Measurements from ENCODE around the gene SYCP2L.
A peak's percentile ranks its signal among the peaks of the same experiment; 100 is the strongest.
"Not testable (repeated sequence)": the region's sequence is repeated elsewhere in the genome, so short reads cannot be mapped to it uniquely, and the experiment has no call there.

SYCP2L gene

DNA sequence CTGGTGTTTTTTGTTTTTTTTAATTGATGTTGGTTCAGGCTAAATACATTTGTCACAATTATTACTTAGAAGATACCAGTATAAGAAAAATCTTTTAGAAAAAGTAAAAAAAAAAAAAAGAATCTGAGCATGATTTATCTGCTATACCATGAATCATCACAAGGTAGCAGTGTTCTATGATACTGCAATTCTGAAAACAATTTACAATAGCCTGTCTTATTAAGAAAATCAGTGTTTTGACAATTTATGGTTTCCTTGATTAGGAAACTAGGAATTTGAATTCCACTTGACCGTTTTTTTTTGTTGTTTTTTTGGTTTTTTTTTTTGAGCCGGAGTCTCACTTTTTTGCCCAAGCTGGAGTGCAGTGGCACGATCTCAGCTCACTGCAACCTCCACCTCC lies 39.2 kb upstream of the SYCP2L start:
- H3K4me3 Mint-ChIP-seq, result no peak overlapping the region
- H3K27ac Mint-ChIP-seq, result no peak overlapping the region
- no peaks in the 10 kb centered on the region for H3K36me3 Mint-ChIP-seq (ENCODE audit: low read depth)
- TF ChIP-seq, protein P1, sequence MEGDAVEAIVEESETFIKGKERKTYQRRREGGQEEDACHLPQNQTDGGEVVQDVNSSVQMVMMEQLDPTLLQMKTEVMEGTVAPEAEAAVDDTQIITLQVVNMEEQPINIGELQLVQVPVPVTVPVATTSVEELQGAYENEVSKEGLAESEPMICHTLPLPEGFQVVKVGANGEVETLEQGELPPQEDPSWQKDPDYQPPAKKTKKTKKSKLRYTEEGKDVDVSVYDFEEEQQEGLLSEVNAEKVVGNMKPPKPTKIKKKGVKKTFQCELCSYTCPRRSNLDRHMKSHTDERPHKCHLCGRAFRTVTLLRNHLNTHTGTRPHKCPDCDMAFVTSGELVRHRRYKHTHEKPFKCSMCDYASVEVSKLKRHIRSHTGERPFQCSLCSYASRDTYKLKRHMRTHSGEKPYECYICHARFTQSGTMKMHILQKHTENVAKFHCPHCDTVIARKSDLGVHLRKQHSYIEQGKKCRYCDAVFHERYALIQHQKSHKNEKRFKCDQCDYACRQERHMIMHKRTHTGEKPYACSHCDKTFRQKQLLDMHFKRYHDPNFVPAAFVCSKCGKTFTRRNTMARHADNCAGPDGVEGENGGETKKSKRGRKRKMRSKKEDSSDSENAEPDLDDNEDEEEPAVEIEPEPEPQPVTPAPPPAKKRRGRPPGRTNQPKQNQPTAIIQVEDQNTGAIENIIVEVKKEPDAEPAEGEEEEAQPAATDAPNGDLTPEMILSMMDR (IDR thresholded peaks at IDR 0.05; ENCODE audit: unreplicated experiment in 3 of 3), result peak in 2 of 3 experiments; percentile 15 to 39
- peaks cover 4% of the 10 kb centered on the region for H3K9me3 Mint-ChIP-seq
- no peaks in the 10 kb centered on the region for H3K27me3 Mint-ChIP-seq (ENCODE audit: low read depth)
- no peaks in the 10 kb centered on the region for H3K4me1 Mint-ChIP-seq

DNA sequence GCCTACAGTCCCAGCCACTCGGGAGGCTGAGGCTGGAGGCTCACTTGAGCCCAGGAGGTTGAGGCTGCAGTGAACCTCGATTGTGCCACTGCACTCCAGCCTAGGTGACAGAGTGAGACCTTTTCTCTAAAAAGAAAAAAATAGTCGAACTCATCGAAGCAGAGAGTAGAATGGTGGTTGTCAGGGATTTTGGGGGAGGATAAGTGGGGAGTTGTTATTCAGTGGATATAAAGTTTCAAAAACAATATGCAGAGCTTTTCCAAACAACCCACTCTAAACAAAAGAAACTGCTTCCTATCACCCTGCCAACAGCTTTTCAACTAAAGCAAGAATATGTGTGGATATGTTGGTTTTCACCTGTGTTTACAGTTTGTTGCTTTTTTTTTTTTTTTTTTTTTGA lies 37.0 kb upstream of the SYCP2L start:
- H3K4me1 Mint-ChIP-seq, result no peaks in the 10 kb centered on the region
- H3K9me3 Mint-ChIP-seq, result peaks cover 12% of the 10 kb centered on the region
- H3K4me3 Mint-ChIP-seq, result no peak overlapping the region
- no peaks in the 10 kb centered on the region for H3K27me3 Mint-ChIP-seq (ENCODE audit: low read depth)
- H3K36me3 Mint-ChIP-seq (ENCODE audit: low read depth), result peaks cover 8% of the 10 kb centered on the region
- no peak overlapping the region for H3K27ac Mint-ChIP-seq
- TF ChIP-seq, protein P1 (IDR thresholded peaks at IDR 0.05; ENCODE audit: unreplicated experiment in 3 of 3), result no peak

DNA sequence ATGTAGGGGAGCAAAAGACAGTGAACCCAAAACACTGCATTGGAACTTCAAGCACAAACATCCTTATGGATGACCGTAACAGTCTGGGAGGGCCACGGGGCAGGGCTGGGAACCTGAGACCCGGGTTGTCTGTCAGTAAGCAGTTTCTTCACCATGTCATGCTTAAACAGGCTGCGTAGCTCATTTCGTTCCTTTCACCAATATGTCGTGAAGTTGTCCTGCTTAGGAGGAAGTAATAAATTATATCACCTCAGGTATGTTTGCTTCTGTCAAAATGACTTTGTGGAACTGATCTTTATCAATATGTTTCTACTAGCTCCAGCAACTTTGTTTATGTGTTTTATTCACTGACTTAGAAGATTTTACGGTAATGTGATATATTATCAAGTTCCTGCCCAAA lies 36.1 kb upstream of the SYCP2L start:
- TF ChIP-seq, protein P1 (IDR thresholded peaks at IDR 0.05; ENCODE audit: unreplicated experiment in 3 of 3), result no peak
- H3K36me3 Mint-ChIP-seq (ENCODE audit: low read depth), result peaks cover 11% of the 10 kb centered on the region
- H3K4me1 Mint-ChIP-seq, result no peaks in the 10 kb centered on the region
- H3K27me3 Mint-ChIP-seq (ENCODE audit: low read depth), result no peaks in the 10 kb centered on the region
- H3K27ac Mint-ChIP-seq, result peak overlapping the region in 1 of 3 experiments; percentile 17
- H3K4me3 Mint-ChIP-seq, result no peak overlapping the region
- peaks cover 12% of the 10 kb centered on the region for H3K9me3 Mint-ChIP-seq

DNA sequence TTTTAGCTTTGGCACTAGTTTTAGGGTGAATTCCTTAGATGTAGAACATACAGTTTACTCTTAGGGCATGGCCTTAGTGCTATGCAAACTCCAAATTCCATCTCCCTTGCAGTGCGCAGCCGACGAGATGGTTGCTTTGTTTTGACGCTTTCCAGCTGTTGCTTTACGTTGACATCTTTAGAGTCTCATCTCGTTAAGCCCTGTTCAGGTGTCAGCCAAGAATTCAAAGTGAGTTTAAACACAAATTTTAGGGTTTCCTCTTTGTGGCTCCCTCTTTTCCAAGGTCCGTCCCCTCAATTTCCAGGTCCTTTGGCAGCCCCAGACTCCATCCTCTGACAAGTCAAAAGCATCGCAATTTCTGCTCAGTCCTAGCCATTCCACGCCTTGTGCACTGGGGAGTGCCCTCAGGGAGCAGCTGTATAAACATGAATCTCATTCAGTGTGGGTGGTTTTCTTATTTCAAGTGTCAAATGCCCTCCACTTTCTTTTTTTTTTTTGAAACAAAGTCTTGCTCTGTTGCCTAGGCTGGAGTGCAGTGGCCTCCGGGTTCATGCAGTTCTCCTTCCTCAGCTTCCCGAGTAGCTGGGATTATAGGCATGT lies 34.4 kb upstream of the SYCP2L start:
- Mint-ChIP-seq H3K9me3 (peaks cover 12% of the 10 kb centered on the region), H3K4me3 (peak overlapping the region in 2 of 3 experiments; percentile 3 to 13), H3K27me3 (ENCODE audit: low read depth) (no peaks in the 10 kb centered on the region), H3K36me3 (ENCODE audit: low read depth) (peaks cover 11% of the 10 kb centered on the region), H3K4me1 (no peaks in the 10 kb centered on the region), H3K27ac (peak overlapping the region in 1 of 3 experiments; percentile 96)
- TF ChIP-seq, protein P1 (IDR thresholded peaks at IDR 0.05; ENCODE audit: unreplicated experiment in 3 of 3), result no peak

DNA sequence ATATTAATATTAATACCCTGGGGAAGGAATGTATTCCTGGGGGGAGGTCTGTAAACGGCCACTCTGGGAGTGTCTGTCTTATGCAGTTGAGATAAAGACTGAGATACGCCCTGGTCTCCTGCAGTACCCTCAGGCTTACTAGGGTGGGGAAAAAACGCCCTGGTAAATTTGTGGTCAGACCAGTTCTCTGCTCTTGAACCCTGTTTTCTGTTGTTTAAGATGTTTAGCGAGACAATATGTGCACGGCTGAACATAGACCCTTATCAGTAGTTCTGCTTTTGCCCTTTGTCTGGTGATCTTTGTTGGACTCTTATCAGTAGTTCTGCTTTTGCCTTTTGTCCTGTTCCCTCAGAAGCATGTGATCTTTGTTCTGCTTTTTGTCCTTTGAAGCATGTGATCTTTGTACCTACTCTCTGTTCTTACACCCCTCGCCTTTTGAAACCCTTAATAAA lies 33.0 kb upstream of the SYCP2L start:
- not testable (repeated sequence) for H3K4me1 Mint-ChIP-seq; H3K27ac Mint-ChIP-seq; H3K4me3 Mint-ChIP-seq; H3K27me3 Mint-ChIP-seq (ENCODE audit: low read depth)
- Mint-ChIP-seq H3K36me3 (ENCODE audit: low read depth) (peaks cover 11% of the 10 kb centered on the region), H3K9me3 (peaks cover 12% of the 10 kb centered on the region)

DNA sequence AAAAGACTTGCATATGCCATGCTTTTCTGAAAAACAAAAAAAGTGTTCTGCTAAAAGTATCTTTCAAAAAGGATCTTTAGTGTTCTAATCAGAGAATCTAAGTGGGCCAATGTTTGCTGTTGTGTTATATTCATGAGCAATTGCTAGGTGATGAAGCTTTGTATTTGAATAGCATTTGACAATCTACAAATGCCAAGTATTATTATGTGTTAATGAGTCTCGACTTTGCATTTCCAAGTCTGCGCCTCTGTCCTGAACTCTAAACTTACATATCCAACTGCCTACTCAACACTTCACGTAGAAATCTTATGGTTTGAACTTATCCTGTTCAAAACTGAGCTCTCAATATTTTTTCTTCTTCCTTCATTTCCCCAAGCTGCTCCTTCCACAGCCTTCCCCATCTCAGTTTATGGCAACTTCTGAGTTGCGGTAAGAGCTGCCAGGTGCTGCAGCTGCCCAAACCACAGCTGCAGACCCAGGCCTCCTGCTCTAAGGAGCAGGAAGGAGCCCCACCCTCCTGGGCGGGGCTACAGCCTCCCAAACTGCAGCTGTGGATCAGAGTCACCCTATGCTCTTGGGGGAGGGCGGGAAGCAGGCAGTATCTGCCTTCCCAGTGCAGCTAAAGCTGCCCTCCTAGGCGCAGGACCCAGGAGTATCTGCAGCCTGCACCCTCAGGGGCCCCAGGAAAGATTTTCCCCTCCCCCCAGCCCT lies 31.8 kb upstream of the SYCP2L start:
- peaks cover 12% of the 10 kb centered on the region for H3K9me3 Mint-ChIP-seq
- peaks cover 11% of the 10 kb centered on the region for H3K36me3 Mint-ChIP-seq (ENCODE audit: low read depth)
- TF ChIP-seq, protein P1 (IDR thresholded peaks at IDR 0.05; ENCODE audit: unreplicated experiment in 3 of 3), result no peak
- no peaks in the 10 kb centered on the region for H3K4me1 Mint-ChIP-seq
- H3K27me3 Mint-ChIP-seq (ENCODE audit: low read depth), result no peaks in the 10 kb centered on the region
- H3K4me3 Mint-ChIP-seq, result no peak overlapping the region
- no peak overlapping the region for H3K27ac Mint-ChIP-seq
